ENCODE results near the gene ANKMY1.

ANKMY1 gene

GRCh38 chr2:240453461-240454105 lies 104.2 kb downstream of the ANKMY1 start:
- Histone ChIP-seq H3K4me1 (ENCODE audit: insufficient read depth, low read length, poor library complexity, severe bottlenecking) (no peaks in the 10 kb centered on the region), H3F3A (ENCODE audit: low read depth) (no peaks in the 10 kb centered on the region), H3K9me3 (ENCODE audit: insufficient read depth, low read depth, low read length) (no peaks in the 10 kb centered on the region), H3K9me2 (replicated peaks; ENCODE audit: low read depth, low read length) (no peaks in the 10 kb centered on the region), H3K9ac (ENCODE audit: low read depth, low read length, poor library complexity, severe bottlenecking) (no peak overlapping the region), H3K79me2 (ENCODE audit: insufficient read depth, low read length) (no peaks in the 10 kb centered on the region), H3K4me3 (ENCODE audit: low read length, poor library complexity, severe bottlenecking) (no peak overlapping the region), H4K20me1 (ENCODE audit: insufficient read depth, low read length, poor library complexity, severe bottlenecking) (no peaks in the 10 kb centered on the region), H3K36me3 (ENCODE audit: insufficient read depth, low read length) (no peaks in the 10 kb centered on the region), H3K4me2 (ENCODE audit: low read depth, low read length, poor library complexity, severe bottlenecking) (no peak overlapping the region), H2AFZ (ENCODE audit: low read length) (no peak overlapping the region), H3K27me3 (ENCODE audit: insufficient read depth, low read length, poor library complexity, severe bottlenecking) (no peaks in the 10 kb centered on the region)
- TF ChIP-seq EZH2phosphoT487 (IDR thresholded peaks at IDR 0.05; ENCODE audit: borderline replicate concordance) (no peak), CTCF (conservative IDR thresholded peaks at IDR 0.05; ENCODE audit: low read length) (no peak)

- Histone ChIP-seq H3K9me2 (replicated peaks; ENCODE audit: low read depth, low read length) (no peaks in the 10 kb centered on the region), H3K36me3 (ENCODE audit: insufficient read depth, low read length) (no peaks in the 10 kb centered on the region), H4K20me1 (ENCODE audit: insufficient read depth, low read length, poor library complexity, severe bottlenecking) (no peaks in the 10 kb centered on the region), H3K27me3 (ENCODE audit: insufficient read depth, low read length, poor library complexity, severe bottlenecking) (no peaks in the 10 kb centered on the region), H3K4me1 (ENCODE audit: insufficient read depth, low read length, poor library complexity, severe bottlenecking) (no peaks in the 10 kb centered on the region), H3K4me3 (ENCODE audit: low read length, poor library complexity, severe bottlenecking) (no peak overlapping the region), H3K9me3 (ENCODE audit: insufficient read depth, low read depth, low read length) (no peaks in the 10 kb centered on the region), H2AFZ (ENCODE audit: low read length) (no peak overlapping the region), H3F3A (ENCODE audit: low read depth) (no peaks in the 10 kb centered on the region), H3K79me2 (ENCODE audit: insufficient read depth, low read length) (no peaks in the 10 kb centered on the region), H3K9ac (ENCODE audit: low read depth, low read length, poor library complexity, severe bottlenecking) (no peak overlapping the region), H3K4me2 (ENCODE audit: low read depth, low read length, poor library complexity, severe bottlenecking) (no peak overlapping the region)
- TF ChIP-seq CTCF (conservative IDR thresholded peaks at IDR 0.05; ENCODE audit: low read length), result no peak
- no peak for TF ChIP-seq EZH2phosphoT487 (IDR thresholded peaks at IDR 0.05; ENCODE audit: borderline replicate concordance)
Observed at GRCh38 chr2:240452462-240453256, 105.1 kb downstream of the ANKMY1 start.

- no peaks in the 10 kb centered on the region for H3K36me3 ChIP-seq (ENCODE audit: insufficient read depth, low read length)
- no peaks in the 10 kb centered on the region for H3K9me2 ChIP-seq (replicated peaks; ENCODE audit: low read depth, low read length)
- no peaks in the 10 kb centered on the region for H3F3A ChIP-seq (ENCODE audit: low read depth)
- H3K4me2 ChIP-seq (ENCODE audit: low read depth, low read length, poor library complexity, severe bottlenecking), result no peak overlapping the region
- H2AFZ ChIP-seq (ENCODE audit: low read length), result no peak overlapping the region
- TF ChIP-seq EZH2phosphoT487 (IDR thresholded peaks at IDR 0.05; ENCODE audit: borderline replicate concordance), result no peak
- TF ChIP-seq CTCF (conservative IDR thresholded peaks at IDR 0.05; ENCODE audit: low read length), result no peak
- H3K79me2 ChIP-seq (ENCODE audit: insufficient read depth, low read length), result no peaks in the 10 kb centered on the region
- no peaks in the 10 kb centered on the region for H4K20me1 ChIP-seq (ENCODE audit: insufficient read depth, low read length, poor library complexity, severe bottlenecking)
- no peak overlapping the region for H3K9ac ChIP-seq (ENCODE audit: low read depth, low read length, poor library complexity, severe bottlenecking)
- H3K27me3 ChIP-seq (ENCODE audit: insufficient read depth, low read length, poor library complexity, severe bottlenecking), result no peaks in the 10 kb centered on the region
- no peaks in the 10 kb centered on the region for H3K9me3 ChIP-seq (ENCODE audit: insufficient read depth, low read depth, low read length)
- no peak overlapping the region for H3K4me3 ChIP-seq (ENCODE audit: low read length, poor library complexity, severe bottlenecking)
- H3K4me1 ChIP-seq (ENCODE audit: insufficient read depth, low read length, poor library complexity, severe bottlenecking), result no peaks in the 10 kb centered on the region
Observed at GRCh38 chr2:240451791-240452461, 105.9 kb downstream of the ANKMY1 start.
